Measurements from ENCODE around the gene PLVAP. TPM values are rescaled to one million over a fixed set of nuclear protein-coding genes. Genes with fewer than 3 reads are reported as not detected.

Gene PLVAP
- polyA plus RNA-seq, 1 donor (not counting 4 experiments of a cell fraction or from before 2014, with no cell fraction given), result not detected

GRCh38 chr19:17393002-17393401 is 15.9 kb upstream of the PLVAP start:
- H3K4me2 ChIP-seq (ENCODE audit: control insufficient read depth, extremely low read depth, insufficient read depth, low read depth, low read length), result no peak overlapping the region
- dilution Hi-C loops (cut with MboI; ENCODE audit: extremely low pct_ligation_motif_present, low sequenced_read_pairs), result no loop called here

GRCh38 chr19:17391371-17392151 is 14.4 kb upstream of the PLVAP start:
- no peaks in the 10 kb centered on the region for H3K9me3 ChIP-seq (ENCODE audit: control insufficient read depth, low read depth, low read length)
- no peaks in the 10 kb centered on the region for H3K36me3 ChIP-seq (ENCODE audit: control insufficient read depth in 2 of 2, extremely low read depth in 1 of 2, insufficient read depth in 2 of 2, low read length in 2 of 2)
- H4K20me1 ChIP-seq (ENCODE audit: control insufficient read depth, extremely low read depth, insufficient read depth, low read length), result no peaks in the 10 kb centered on the region
- H3K9ac ChIP-seq (ENCODE audit: control insufficient read depth, extremely low read depth, insufficient read depth, low read length), result no peak overlapping the region
- H3K27ac ChIP-seq (ENCODE audit: control insufficient read depth, insufficient read depth, low read length), result no peak overlapping the region
- FAIRE-seq (peak; percentile 48), DNase-seq (ENCODE audit: low read depth, low spot score) (no peak)
- peak overlapping the region; percentile 82 for H2AFZ ChIP-seq (ENCODE audit: control insufficient read depth, low read length)
- TF ChIP-seq EZH2 (IDR thresholded peaks at IDR 0.05; ENCODE audit: low read length) (no peak), CTCF (optimal IDR thresholded peaks at IDR 0.05 in 1 of 3, IDR thresholded peaks at IDR 0.05 in 1 of 3, conservative IDR thresholded peaks at IDR 0.05 in 1 of 3; ENCODE audit: extremely low read depth in 1 of 3, insufficient read depth in 2 of 3, low read length in 3 of 3) (no peak)
- peak overlapping the region; percentile 100 for H3K4me2 ChIP-seq (ENCODE audit: control insufficient read depth, extremely low read depth, insufficient read depth, low read depth, low read length)
- dilution Hi-C loops (cut with MboI; ENCODE audit: extremely low pct_ligation_motif_present, low sequenced_read_pairs), result no loop called here
- peak overlapping the region; percentile 51 to 83 (median 74) for H3K4me3 ChIP-seq (ENCODE audit: control insufficient read depth in 2 of 3, extremely low read depth in 1 of 3, insufficient read depth in 2 of 3, low read depth in 1 of 3, low read length in 3 of 3)
- H3K4me1 ChIP-seq (ENCODE audit: control insufficient read depth, extremely low read depth, insufficient read depth, low read length), result peaks cover 9% of the 10 kb centered on the region
- H3K79me2 ChIP-seq (ENCODE audit: control insufficient read depth, insufficient read depth, low read length), result no peaks in the 10 kb centered on the region
- H3K27me3 ChIP-seq (ENCODE audit: control insufficient read depth, extremely low read depth, insufficient read depth, low read length), result peaks cover 10% of the 10 kb centered on the region
- no peaks in the 10 kb centered on the region for H3K9me1 ChIP-seq (ENCODE audit: control insufficient read depth, extremely low read depth, insufficient read depth, low read length)

More at GRCh38 chr19:17393002-17393401, 15.9 kb upstream of the PLVAP start:
- Histone ChIP-seq H3K79me2 (ENCODE audit: control insufficient read depth, insufficient read depth, low read length) (no peaks in the 10 kb centered on the region), H3K4me3 (ENCODE audit: control insufficient read depth in 2 of 3, extremely low read depth in 1 of 3, insufficient read depth in 2 of 3, low read depth in 1 of 3, low read length in 3 of 3) (no peak overlapping the region), H3K9me1 (ENCODE audit: control insufficient read depth, extremely low read depth, insufficient read depth, low read length) (no peaks in the 10 kb centered on the region), H3K4me1 (ENCODE audit: control insufficient read depth, extremely low read depth, insufficient read depth, low read length) (peaks cover 9% of the 10 kb centered on the region), H3K27me3 (ENCODE audit: control insufficient read depth, extremely low read depth, insufficient read depth, low read length) (peaks cover 10% of the 10 kb centered on the region), H4K20me1 (ENCODE audit: control insufficient read depth, extremely low read depth, insufficient read depth, low read length) (no peaks in the 10 kb centered on the region), H2AFZ (ENCODE audit: control insufficient read depth, low read length) (no peak overlapping the region), H3K36me3 (ENCODE audit: control insufficient read depth in 2 of 2, extremely low read depth in 1 of 2, insufficient read depth in 2 of 2, low read length in 2 of 2) (no peaks in the 10 kb centered on the region), H3K9ac (ENCODE audit: control insufficient read depth, extremely low read depth, insufficient read depth, low read length) (no peak overlapping the region), H3K9me3 (ENCODE audit: control insufficient read depth, low read depth, low read length) (no peaks in the 10 kb centered on the region), H3K27ac (ENCODE audit: control insufficient read depth, insufficient read depth, low read length) (no peak overlapping the region)
- FAIRE-seq, result no peak
- no peak for DNase-seq (ENCODE audit: low read depth, low spot score)
- TF ChIP-seq EZH2 (IDR thresholded peaks at IDR 0.05; ENCODE audit: low read length), result no peak
- no peak for TF ChIP-seq CTCF (optimal IDR thresholded peaks at IDR 0.05 in 1 of 3, IDR thresholded peaks at IDR 0.05 in 1 of 3, conservative IDR thresholded peaks at IDR 0.05 in 1 of 3; ENCODE audit: extremely low read depth in 1 of 3, insufficient read depth in 2 of 3, low read length in 3 of 3)

Data from keratinocyte (primary cell).